MM.1S (cell line): ENCODE results near the gene LMO1.

Experiments used
- DNase-seq: peaks from one replicate; pipeline ENCODE4 v3.0.0-alpha.2; 2015
- H2AFZ ChIP-seq: fragments of 300-600 bp; sonication (generic); 2 replicates; pipeline ENCODE4 v1.6.0; 2016; ENCODE audit warnings: antibody characterized with exemption, low read length
- H3F3A ChIP-seq: fragments of 300-600 bp; sonication (generic); 2 replicates; pipeline ENCODE4 v1.6.1; 2016; ENCODE audit warnings: mild to moderate bottlenecking, antibody characterized with exemption, low read length, moderate library complexity, mixed read lengths; ENCODE audit not compliant: insufficient read depth
- H3K27ac ChIP-seq: fragments of 300-600 bp; sonication (generic); 2 replicates; pipeline ENCODE4 v1.5.1; 2016; ENCODE audit warnings: mild to moderate bottlenecking, low read length
- H3K27me3 ChIP-seq: fragments of 300-600 bp; sonication (generic); replicated peaks from 2 replicates; pipeline ENCODE4 v1.6.0; 2016; ENCODE audit warnings: low read length; ENCODE audit not compliant: insufficient read depth
- H3K36me3 ChIP-seq: fragments of 300-600 bp; sonication (generic); replicated peaks from 2 replicates; pipeline ENCODE4 v1.6.1; 2016; ENCODE audit warnings: mild to moderate bottlenecking, low read length, mixed read lengths; ENCODE audit not compliant: insufficient read depth
- H3K4me1 ChIP-seq: fragments of 300-600 bp; sonication (generic); 2 replicates; pipeline ENCODE4 v1.6.1; 2016; ENCODE audit warnings: low read length, mixed read lengths
- H3K4me2 ChIP-seq: fragments of 300-600 bp; sonication (generic); 2 replicates; pipeline ENCODE4 v1.6.0; 2016; ENCODE audit warnings: low read depth, low read length
- H3K4me3 ChIP-seq: fragments of 300-600 bp; sonication (generic); 2 replicates; pipeline ENCODE4 v1.5.1; 2016; ENCODE audit warnings: low read length, mixed read lengths
- H3K79me2 ChIP-seq: fragments of 300-600 bp; sonication (generic); 2 replicates; pipeline ENCODE4 v1.6.1; 2016; ENCODE audit warnings: mixed run types, low read length, mixed read lengths
- H3K9ac ChIP-seq: fragments of 300-600 bp; sonication (generic); 2 replicates; pipeline ENCODE4 v1.6.1; 2016; ENCODE audit warnings: low read length, mixed read lengths
- H3K9me2 ChIP-seq: fragments of 300-600 bp; sonication (generic); replicated peaks from 2 replicates; pipeline ENCODE4 v1.6.1; 2016; ENCODE audit warnings: mild to moderate bottlenecking, low read length, mixed read lengths; ENCODE audit not compliant: insufficient read depth
- H3K9me3 ChIP-seq: fragments of 300-600 bp; sonication (generic); replicated peaks from 2 replicates; pipeline ENCODE4 v1.6.1; 2016; ENCODE audit warnings: mild to moderate bottlenecking, low read length, mixed read lengths; ENCODE audit not compliant: insufficient read depth
- H4K20me1 ChIP-seq: fragments of 300-600 bp; sonication (generic); 2 replicates; pipeline ENCODE4 v1.6.1; 2016; ENCODE audit warnings: mild to moderate bottlenecking, low read length, moderate library complexity, mixed read lengths; ENCODE audit not compliant: insufficient read depth
- EZH2 ChIP-seq: fragments of 300-600 bp; sonication (generic); optimal IDR thresholded peaks from 2 replicates; pipeline ENCODE3; 2017; ENCODE audit warnings: low read depth, mild to moderate bottlenecking, antibody characterized with exemption, low read length, mixed read lengths
- EZH2phosphoT487 ChIP-seq: fragments of 300-600 bp; sonication (generic); IDR thresholded peaks from 2 replicates; pipeline ENCODE4 v1.6.1; 2018; ENCODE audit warnings: antibody characterized with exemption, low read length
- TF ChIP-seq, protein P1 (sequence below): fragments of 300-600 bp; sonication (generic); IDR thresholded peaks from 2 replicates; pipeline ENCODE4 v1.5.1; 2016; ENCODE audit warnings: antibody characterized with exemption, low read length, mixed read lengths

The LMO1 gene

DNA sequence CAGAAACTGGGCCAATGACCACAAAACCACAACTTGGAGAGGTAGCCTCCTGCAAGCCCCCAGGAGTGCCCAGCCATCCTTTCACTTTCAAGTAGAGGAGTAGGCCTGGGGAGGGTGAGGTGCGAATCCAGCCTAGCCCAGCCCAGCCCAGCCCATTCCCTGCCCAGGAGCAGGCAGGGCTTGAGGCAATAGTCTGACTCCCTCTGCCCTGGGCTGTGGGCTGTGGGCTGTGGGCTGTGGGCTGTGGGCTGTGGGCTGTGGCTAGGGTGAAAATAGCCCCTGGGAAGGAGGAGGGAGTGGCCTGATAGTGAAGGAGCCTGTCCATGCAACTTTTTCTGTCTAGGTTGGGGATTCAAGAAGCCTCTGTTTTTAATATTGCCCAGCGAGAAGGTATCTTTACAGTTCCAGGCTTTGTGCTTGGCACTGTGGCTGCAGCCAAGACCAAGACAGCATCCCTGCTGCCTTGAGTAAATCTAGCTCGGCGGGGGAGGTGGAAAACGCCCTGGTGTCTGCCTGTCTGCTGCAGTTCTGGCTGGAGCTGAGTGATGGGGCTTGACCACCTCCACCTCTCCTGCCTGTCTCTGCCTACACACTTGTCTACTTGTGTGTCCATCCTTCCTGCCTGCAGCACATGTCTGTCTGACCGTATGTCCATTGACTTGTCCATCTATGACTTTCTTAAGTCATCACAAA lies 40.7 kb downstream of the LMO1 start:
- no peak for DNase-seq
- Histone ChIP-seq H3F3A (no peaks in the 10 kb centered on the region), H3K4me3 (no peak overlapping the region), H3K27me3 (peaks cover 15% of the 10 kb centered on the region), H3K27ac (no peak overlapping the region), H3K4me2 (no peak overlapping the region), H3K79me2 (no peaks in the 10 kb centered on the region), H3K9ac (no peak overlapping the region), H2AFZ (no peak overlapping the region), H3K9me3 (no peaks in the 10 kb centered on the region), H3K36me3 (no peaks in the 10 kb centered on the region), H4K20me1 (no peaks in the 10 kb centered on the region), H3K9me2 (no peaks in the 10 kb centered on the region), H3K4me1 (no peaks in the 10 kb centered on the region)
- no peak for TF ChIP-seq EZH2
- TF ChIP-seq, protein P1, sequence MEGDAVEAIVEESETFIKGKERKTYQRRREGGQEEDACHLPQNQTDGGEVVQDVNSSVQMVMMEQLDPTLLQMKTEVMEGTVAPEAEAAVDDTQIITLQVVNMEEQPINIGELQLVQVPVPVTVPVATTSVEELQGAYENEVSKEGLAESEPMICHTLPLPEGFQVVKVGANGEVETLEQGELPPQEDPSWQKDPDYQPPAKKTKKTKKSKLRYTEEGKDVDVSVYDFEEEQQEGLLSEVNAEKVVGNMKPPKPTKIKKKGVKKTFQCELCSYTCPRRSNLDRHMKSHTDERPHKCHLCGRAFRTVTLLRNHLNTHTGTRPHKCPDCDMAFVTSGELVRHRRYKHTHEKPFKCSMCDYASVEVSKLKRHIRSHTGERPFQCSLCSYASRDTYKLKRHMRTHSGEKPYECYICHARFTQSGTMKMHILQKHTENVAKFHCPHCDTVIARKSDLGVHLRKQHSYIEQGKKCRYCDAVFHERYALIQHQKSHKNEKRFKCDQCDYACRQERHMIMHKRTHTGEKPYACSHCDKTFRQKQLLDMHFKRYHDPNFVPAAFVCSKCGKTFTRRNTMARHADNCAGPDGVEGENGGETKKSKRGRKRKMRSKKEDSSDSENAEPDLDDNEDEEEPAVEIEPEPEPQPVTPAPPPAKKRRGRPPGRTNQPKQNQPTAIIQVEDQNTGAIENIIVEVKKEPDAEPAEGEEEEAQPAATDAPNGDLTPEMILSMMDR: no peak
- TF ChIP-seq EZH2phosphoT487: no peak

DNA sequence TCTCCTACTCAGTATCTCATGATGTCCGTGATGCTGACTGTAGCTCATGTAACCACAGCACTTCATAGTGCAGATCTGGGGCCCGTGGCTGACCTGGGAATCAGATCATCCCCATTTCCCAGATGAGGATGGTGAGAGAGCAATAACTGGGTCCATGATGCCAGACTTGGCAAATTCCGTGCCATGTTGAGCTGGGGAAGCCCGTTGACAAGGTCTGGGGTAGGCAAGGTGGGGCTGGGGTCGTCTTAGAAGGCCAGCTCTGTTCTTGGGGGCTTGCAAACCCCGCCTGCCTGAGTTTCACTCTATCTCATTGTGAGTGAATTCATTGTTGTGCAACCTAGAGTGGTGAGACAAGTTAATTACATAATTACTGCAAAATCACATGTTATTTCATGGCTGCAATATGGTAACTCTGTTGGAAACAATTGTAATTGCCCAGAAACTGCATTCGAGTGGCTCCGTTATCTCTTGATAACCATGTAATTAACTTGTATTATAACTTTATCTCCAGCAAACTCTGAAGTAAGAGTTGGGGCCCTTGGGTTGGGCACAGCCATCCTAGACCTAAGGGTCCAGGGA lies 41.7 kb downstream of the LMO1 start:
- TF ChIP-seq, protein P1: no peak
- TF ChIP-seq EZH2phosphoT487 (no peak), EZH2 (no peak)
- no peak for DNase-seq
- Histone ChIP-seq H3K9me2 (no peaks in the 10 kb centered on the region), H3F3A (no peaks in the 10 kb centered on the region), H3K27me3 (peaks cover 15% of the 10 kb centered on the region), H3K27ac (no peak overlapping the region), H3K4me2 (no peak overlapping the region), H3K79me2 (no peaks in the 10 kb centered on the region), H2AFZ (no peak overlapping the region), H4K20me1 (no peaks in the 10 kb centered on the region), H3K36me3 (no peaks in the 10 kb centered on the region), H3K4me3 (no peak overlapping the region), H3K9me3 (no peaks in the 10 kb centered on the region), H3K4me1 (no peaks in the 10 kb centered on the region), H3K9ac (no peak overlapping the region)

DNA sequence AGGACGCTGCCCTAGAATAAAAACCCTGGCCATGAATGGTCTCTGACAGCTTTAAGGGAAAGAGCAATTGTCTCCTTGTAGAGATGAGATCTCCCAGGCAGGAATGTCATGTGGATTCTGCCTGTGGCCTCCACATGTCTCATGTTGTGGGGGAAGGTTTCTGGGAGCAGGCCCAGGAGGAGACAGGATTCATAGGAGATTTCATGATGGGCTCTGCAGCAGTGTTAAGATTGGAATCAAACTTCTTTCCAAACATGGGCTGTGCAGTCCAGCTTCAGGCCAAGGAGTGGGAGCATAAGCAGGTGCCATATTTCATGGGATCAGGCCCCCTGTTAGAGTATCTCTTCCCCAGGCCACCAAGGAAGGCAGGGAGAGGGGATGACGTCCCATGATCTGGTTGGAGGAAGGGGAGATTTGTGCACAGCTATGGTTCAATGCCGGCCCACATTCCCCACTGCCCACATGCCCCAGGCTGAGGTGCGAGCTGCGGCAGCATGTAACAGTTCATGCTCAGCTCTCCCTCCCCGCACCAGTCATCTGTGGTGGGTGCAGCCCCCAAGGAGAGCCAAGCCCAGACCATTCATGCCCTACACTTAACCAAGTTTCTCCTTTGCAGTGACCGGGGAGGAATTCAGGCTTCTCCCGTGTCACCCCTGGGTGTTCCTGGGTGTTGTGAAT lies 42.5 kb downstream of the LMO1 start:
- TF ChIP-seq EZH2phosphoT487 (no peak), EZH2 (no peak)
- TF ChIP-seq, protein P1: no peak
- H3K36me3 ChIP-seq: no peaks in the 10 kb centered on the region
- no peaks in the 10 kb centered on the region for H4K20me1 ChIP-seq
- no peaks in the 10 kb centered on the region for H3K9me3 ChIP-seq
- H3K9me2 ChIP-seq: no peaks in the 10 kb centered on the region
- no peak overlapping the region for H3K4me3 ChIP-seq
- no peak for DNase-seq
- no peak overlapping the region for H2AFZ ChIP-seq
- H3K9ac ChIP-seq: no peak overlapping the region
- peaks cover 15% of the 10 kb centered on the region for H3K27me3 ChIP-seq
- H3K79me2 ChIP-seq: no peaks in the 10 kb centered on the region
- no peak overlapping the region for H3K27ac ChIP-seq
- H3F3A ChIP-seq: no peaks in the 10 kb centered on the region
- H3K4me2 ChIP-seq: no peak overlapping the region
- H3K4me1 ChIP-seq: no peaks in the 10 kb centered on the region
